Subcutaneous adipose tissue (tissue), 4 donors: ENCODE results near the gene ZNF688. TPM values are rescaled to one million over a fixed set of nuclear protein-coding genes. Genes with fewer than 3 reads are reported as not detected.

Experiments used
- total RNA-seq, 4 donors: library from RNA; depleted of rRNA; stranded (reverse); fragments of >200 nt; gene quantifications; one replicate each; pipeline ENCODE4 v1.1.0, GENCODE V29; 2016
- TF ChIP-seq, protein P1 (sequence below): fragments of 450-650 bp; IDR thresholded peaks from one replicate; pipeline ENCODE4 v1.5.1; 2016; ENCODE audit warnings: low read depth, mild to moderate bottlenecking, control low read depth, antibody characterized with exemption, moderate library complexity

The ZNF688 gene
- total RNA-seq, 4 donors from 2014 or later, result 15.1 to 24.7 (median 17.0) TPM

DNA sequence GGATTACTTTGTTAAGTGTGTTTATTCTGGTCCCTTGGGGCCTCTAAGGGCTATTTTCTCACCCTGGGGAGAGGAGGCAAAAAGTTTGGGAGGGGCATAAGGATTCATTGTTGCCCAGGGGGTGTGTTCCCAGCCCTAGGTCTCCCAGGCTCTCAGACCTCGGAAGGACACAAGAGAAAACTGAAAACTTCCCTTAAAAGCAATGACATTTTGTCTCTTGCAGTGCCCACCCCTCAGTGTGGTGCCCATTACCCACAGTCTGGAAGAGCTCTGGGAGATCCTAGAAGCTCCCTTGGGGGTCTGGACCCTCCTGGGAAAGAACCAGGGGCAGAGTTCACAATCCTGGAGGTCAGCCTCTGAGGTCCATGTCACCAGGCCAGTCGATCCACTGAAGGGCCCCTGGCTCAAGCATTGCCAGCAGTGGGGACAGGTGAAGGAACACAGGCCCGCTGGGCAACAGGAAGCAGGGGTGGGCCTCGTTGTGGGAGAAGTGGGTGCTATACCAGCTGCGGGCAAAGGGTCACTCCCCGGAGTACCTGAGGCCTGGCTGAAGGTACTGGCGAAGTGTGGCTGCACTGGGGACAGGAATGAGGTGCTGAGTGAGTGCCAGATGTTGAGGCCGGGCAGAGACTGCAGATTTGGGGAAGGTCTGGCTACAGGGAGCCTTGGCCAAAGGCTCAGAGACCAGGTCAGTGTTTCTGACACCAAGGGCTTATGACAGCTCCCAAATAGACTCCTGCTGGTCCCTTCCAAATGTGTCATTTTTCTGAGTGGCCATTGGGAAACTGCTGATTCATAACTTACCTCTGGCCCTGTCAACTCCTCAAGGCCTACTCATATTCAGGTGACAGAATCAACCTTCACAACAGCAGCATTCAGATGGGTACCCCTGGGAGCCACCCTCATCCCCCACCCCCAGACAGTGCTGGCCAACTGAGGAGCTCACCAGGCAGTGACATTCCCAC is 32.2 kb downstream of the ZNF688 start:
- TF ChIP-seq, protein P1, sequence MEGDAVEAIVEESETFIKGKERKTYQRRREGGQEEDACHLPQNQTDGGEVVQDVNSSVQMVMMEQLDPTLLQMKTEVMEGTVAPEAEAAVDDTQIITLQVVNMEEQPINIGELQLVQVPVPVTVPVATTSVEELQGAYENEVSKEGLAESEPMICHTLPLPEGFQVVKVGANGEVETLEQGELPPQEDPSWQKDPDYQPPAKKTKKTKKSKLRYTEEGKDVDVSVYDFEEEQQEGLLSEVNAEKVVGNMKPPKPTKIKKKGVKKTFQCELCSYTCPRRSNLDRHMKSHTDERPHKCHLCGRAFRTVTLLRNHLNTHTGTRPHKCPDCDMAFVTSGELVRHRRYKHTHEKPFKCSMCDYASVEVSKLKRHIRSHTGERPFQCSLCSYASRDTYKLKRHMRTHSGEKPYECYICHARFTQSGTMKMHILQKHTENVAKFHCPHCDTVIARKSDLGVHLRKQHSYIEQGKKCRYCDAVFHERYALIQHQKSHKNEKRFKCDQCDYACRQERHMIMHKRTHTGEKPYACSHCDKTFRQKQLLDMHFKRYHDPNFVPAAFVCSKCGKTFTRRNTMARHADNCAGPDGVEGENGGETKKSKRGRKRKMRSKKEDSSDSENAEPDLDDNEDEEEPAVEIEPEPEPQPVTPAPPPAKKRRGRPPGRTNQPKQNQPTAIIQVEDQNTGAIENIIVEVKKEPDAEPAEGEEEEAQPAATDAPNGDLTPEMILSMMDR, result no peak

- TF ChIP-seq, protein P1, result no peak
These were observed 35.7 kb downstream of the ZNF688 start for GRCh38 chr16:30535777-30536190.

- TF ChIP-seq, protein P1, result no peak
These were observed 36.3 kb downstream of the ZNF688 start for GRCh38 chr16:30535106-30535776.

DNA sequence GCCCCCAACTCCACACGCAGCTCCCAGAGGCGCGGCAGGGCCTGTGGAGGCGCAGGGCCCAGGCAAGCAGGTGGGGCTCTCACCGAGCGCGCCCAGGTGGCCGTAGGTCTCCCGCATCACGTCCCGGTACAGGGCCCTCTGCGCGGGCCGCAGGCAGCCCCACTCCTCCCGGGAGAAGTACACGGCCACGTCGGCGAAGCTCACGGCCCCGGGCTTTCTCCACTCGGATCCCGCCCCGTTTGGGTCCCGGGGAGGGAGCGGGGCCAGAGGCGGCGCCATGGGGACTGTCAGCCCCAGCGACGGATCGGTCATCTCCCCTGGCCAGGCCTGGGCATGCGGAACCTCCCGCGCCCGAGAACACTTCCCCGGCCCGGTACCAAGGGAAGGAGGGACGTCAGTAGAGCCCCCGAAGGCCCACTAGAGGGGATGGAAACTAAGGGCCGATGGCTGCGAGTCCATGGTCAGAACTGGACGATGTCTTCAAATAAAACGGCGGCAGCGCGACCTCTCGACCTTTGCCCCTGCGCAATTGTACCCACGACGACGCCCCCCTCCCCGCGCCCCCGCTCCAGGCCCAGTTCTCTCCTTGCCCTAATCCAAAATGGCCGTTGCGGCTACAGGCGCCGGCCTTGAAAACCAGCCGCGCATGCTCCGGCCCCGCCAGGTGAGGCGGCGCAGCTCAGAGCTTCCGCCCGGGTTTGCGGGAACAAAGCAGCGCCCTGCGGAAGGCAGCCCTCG is 37.0 kb downstream of the ZNF688 start, which contains the start of gene ZNF747:
Gene ZNF747 (minus strand): TSS at position 491 of the 738 bp plus-strand sequence. CDS start 179 bp downstream, at position 312.
- TF ChIP-seq, protein P1, result no peak

DNA sequence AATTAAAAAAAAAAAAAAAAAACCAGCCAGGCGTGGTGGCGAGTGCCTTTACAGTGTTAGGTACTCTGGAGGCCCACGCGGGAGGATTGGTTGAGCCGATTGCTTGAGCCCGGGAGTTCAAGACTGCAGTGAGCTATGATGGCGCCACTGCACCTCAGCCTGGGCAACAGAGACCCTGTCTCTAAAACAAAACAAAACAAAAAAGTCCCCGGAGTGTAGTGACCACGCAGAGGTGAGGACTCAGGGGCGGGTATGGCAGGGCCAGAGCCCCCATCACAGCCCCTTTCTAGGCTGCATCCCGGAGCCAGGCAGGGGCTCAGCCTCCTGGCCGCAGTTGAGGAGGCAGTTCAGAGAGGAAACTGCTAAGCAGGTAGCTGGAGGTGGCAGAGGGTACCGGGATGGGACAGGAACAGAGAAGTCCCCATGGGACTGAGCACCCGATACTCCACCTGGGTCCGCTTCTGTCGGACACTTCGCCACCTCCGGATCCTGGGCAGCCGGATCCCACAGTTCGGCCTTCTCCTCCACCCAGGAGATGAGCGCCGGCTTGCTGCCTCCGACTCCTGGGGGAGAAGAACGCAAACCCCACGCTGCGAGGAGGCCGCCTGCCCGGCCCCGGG is 37.7 kb downstream of the ZNF688 start:
- TF ChIP-seq, protein P1, result no peak

DNA sequence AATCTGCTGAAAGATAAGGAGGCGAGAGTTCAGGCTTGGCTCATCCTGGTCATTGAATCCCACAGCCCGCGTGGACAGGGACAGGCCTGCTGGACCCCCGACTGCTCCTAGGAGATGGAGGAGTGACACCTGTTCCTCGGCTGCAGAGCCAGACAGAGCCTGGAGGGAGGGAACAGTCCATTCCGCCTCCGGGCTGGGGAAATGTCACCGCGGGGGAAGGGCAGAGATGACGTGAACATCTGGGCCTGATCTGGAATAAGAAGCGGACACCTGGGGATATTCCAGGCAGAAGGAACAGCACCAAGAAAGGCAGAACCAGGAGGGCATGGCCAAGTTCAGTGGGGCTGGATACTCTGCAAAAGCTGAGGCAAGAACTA is 38.4 kb downstream of the ZNF688 start:
- TF ChIP-seq, protein P1, result no peak
